Heart right ventricle (tissue), 16 donors: ENCODE results near the gene SLC5A5. TPM values are rescaled to one million over a fixed set of nuclear protein-coding genes. Genes with fewer than 3 reads are reported as not detected.

ENCODE experiments used
- ATAC-seq, 8 donors: fragments of 200-7000 bp; cut with Tn5 transposase; one replicate each; pipeline ENCODE4 v1.9.1; 2020; ENCODE audit warnings: mild to moderate bottlenecking in 8 of 8, moderate library complexity in 8 of 8, moderate number of reproducible peaks in 1 of 8
- DNase-seq, 2 donors: peaks; one replicate each; pipeline ENCODE4 v3.0.0-alpha.2; 2020
- H3K27ac ChIP-seq, 10 donors: fragments of 200-600 bp; sonication (generic) in 2 of 10; one replicate each; pipeline versions ENCODE4 v1.5.0 to v1.8.0; 2020 to 2022; ENCODE audit warnings: mild to moderate bottlenecking in 3 of 10
- H3K27me3 ChIP-seq, 7 donors: fragments of 200-600 bp; one replicate each; pipeline ENCODE4 v1.8.0; 2021 to 2022; ENCODE audit warnings: mild to moderate bottlenecking in 2 of 7
- H3K36me3 ChIP-seq, 9 donors: fragments of 200-600 bp; sonication (generic) in 1 of 9; one replicate each; pipeline versions ENCODE4 v1.5.0 to v1.8.0; 2020 to 2022; ENCODE audit warnings: mild to moderate bottlenecking in 2 of 9
- H3K4me1 ChIP-seq, 9 donors: fragments of 200-600 bp; sonication (generic) in 1 of 9; one replicate each; pipeline versions ENCODE4 v1.5.0 to v1.8.0; 2020 to 2022; ENCODE audit warnings: mild to moderate bottlenecking in 4 of 9
- H3K4me3 ChIP-seq, 10 donors: fragments of 200-600 bp; sonication (generic) in 2 of 10; one replicate each; pipeline versions ENCODE4 v1.5.0 to v1.8.0; 2020 to 2022; ENCODE audit warnings: mild to moderate bottlenecking in 7 of 10, moderate library complexity in 2 of 10
- H3K9me3 ChIP-seq, 11 donors: fragments of 200-600 bp in 10 of 11; sonication (generic) in 2 of 11; one replicate each; pipeline versions ENCODE4 v1.5.0 to v1.8.0; 2013 to 2022; ENCODE audit warnings: mild to moderate bottlenecking in 2 of 11, control low read depth in 1 of 11, moderate library complexity in 1 of 11
- WGBS, 2 donors: extraction: QIAGEN DNeasy Blood & Tissue Kit; methylation state at CpG; one replicate each; pipeline ENCODE4 v1.1.7; 2013; ENCODE audit warnings: inconsistent platforms in 1 of 2; 5-methylcytosine and 5-hydroxymethylcytosine counted together
- intact Hi-C, 10 donors: fragments of 100-400 bp; cut with DNase I; formaldehyde crosslinking; loops; one replicate each; pipeline versions ENCODE4 v1.11.1 to v1.14.2; 2022
- polyA plus RNA-seq, 2 donors: library from polyadenylated mRNA; stranded (reverse); fragments of 200-250 nt; gene quantifications; one replicate each; pipeline ENCODE4 v1.2.3, GENCODE V29; 2013
- total RNA-seq, 10 donors: library from RNA; stranded (reverse); fragmentation: NEBNext Ultra II Directional in 3 of 10; extraction: Animal tissue kit (Norgen Biotek cat#: 25700) in 3 of 10; gene quantifications; one replicate each; pipeline versions ENCODE4 v1.2.1 to v1.2.4, GENCODE V29; 2021 to 2023
- TF ChIP-seq, protein P1 (sequence below), 9 donors: fragments of 200-600 bp; sonication (generic) in 2 of 9; IDR thresholded peaks; one replicate each; pipeline versions ENCODE4 v1.5.0 to v1.8.0; 2021 to 2022; ENCODE audit warnings: antibody characterized with exemption in 9 of 9, mild to moderate bottlenecking in 5 of 9, moderate library complexity in 1 of 9
- donor health status: Arrhythmogenic right ventricular cardiomyopathy.
- donor health status: ischemic (EF 13 %, LVEDD 7.1; RV severe dilation, severe dysfunction).
- donor health status: healthy with polysubstance abuse.
- donor health status: DM: no; HTN: yes; CAD: no.
- donor health status: DM: no; HTN: no; CAD: no.
- donor health status: ischemic (EF 25% LVEDD 6.9; RV normal size, moderate dysfunction).
- donor health status: ischemic (EF 25% LVEDD 5.7; RV mildly dilated, moderate dysfunction).
- donor health status: healthy.
- donor health status: DM: yes; HTN: yes; CAD: no.
- donor health status: Ischemic cardiomyopathy.
- donor health status: ischemic (EF 35%, LVEDD 5.7; RV mildly dilated, moderate dysfunction).
- donor health status: nonischemic (EF 11% LVEDD 7.7; RV severe dilation, severe dysfunction).
- donor health status: DM: yes; HTN: yes; CAD: no.
- donor health status: PGD.
- donor health status: ischemic (EF 29% LVEDD 5.4; RV normal size, mild dysfunction).
- donor health status: nonischemic (EF 23%, LVEDD 6.1; RV moderate dilation, normal function).

SLC5A5 gene
- total and polyA plus RNA-seq, 12 donors: 0.16 TPM; not detected in 11

DNA sequence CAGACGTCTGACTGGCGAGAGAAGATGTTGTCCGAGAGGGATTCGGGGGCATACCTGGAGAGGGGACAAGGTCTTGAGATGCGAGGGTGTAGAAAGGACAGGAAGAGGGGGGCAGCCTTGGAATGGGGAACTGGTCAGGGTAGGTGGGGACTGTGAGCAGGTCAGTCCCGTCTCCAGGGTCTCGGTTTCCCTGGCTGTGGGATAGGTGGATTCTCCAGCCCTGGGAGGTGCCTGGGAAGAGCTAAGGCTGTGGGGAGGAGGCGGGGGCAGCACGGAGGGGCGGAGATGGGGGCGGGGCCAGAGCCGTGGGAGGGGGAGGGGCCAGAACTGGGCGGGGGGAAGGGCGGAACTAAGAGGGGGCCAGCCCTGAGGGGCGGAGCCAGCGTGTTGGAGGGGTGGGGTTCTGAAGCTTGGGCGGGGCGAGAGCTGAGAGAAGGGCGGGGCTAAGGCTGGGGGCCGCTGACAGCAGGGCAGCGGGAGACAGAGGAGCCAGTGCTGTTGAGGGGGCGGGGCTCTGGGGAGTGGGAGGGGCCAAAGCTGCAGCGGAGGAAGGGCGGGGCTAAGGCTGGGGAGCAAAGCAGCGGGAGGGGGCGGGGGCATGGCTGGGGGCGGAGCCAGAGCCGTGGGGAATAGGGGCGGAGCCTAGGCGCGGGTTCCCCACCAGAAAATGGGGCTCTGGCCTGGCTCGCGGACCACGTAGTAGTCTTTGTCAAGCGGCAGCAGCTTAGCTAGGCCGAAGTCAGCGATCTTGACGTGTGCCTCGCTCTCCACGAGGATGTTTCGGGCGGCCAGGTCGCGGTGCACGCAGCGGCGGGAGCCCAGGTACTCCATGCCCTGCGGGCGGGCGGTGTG is 41.0 kb upstream of the SLC5A5 start:
- TF ChIP-seq, protein P1, sequence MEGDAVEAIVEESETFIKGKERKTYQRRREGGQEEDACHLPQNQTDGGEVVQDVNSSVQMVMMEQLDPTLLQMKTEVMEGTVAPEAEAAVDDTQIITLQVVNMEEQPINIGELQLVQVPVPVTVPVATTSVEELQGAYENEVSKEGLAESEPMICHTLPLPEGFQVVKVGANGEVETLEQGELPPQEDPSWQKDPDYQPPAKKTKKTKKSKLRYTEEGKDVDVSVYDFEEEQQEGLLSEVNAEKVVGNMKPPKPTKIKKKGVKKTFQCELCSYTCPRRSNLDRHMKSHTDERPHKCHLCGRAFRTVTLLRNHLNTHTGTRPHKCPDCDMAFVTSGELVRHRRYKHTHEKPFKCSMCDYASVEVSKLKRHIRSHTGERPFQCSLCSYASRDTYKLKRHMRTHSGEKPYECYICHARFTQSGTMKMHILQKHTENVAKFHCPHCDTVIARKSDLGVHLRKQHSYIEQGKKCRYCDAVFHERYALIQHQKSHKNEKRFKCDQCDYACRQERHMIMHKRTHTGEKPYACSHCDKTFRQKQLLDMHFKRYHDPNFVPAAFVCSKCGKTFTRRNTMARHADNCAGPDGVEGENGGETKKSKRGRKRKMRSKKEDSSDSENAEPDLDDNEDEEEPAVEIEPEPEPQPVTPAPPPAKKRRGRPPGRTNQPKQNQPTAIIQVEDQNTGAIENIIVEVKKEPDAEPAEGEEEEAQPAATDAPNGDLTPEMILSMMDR (IDR thresholded peaks at IDR 0.05): no peak
- H3K27ac ChIP-seq: no peak overlapping the region
- 11 to 29% methylated on average over 49 to 50 of the region's 50 CpGs for WGBS, 2 donors
- DNase-seq (peak; percentile 39 to 57), ATAC-seq (peak; percentile 34 to 84 (median 70))
- H3K4me1 ChIP-seq: peaks cover 0 to 5% (median 0%) of the 10 kb centered on the region in 9 donors
- no peaks in the 10 kb centered on the region for H3K9me3 ChIP-seq
- H3K4me3 ChIP-seq: peak overlapping the region in 5 of 10 donors; percentile 5 to 18 (median 12)
- intact Hi-C loops: no loop called here
- peaks cover 0 to 43% (median 22%) of the 10 kb centered on the region in 7 donors for H3K27me3 ChIP-seq
- peaks cover 0 to 82% (median 0%) of the 10 kb centered on the region in 9 donors for H3K36me3 ChIP-seq

DNA sequence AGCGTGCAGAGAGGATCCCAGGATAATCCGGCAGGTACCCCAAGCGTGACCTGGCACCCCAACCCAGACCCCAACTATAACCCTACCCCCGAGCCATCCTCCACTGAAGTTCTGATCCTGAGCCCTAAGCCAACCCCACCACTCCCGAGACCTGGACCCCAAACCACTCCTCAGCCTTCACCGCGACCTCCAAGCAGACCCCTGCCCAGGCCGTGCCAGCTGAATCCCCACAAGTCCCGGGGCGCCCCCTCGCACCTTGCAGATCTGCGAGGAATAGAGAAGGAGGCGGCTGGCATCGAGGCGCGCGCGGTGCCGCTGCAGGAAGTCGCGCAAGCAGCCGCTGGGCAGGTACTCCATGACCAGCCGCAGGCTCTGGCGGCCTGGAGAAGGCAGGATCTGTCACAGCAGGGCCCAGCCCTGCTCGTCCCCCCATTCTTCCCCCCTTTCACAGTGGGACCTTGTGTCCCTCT is 40.3 kb upstream of the SLC5A5 start:
- ATAC-seq (no peak), DNase-seq (no peak)
- Histone ChIP-seq H3K27me3 (peaks cover 0 to 43% (median 22%) of the 10 kb centered on the region in 7 donors), H3K9me3 (no peaks in the 10 kb centered on the region), H3K4me1 (peaks cover 0 to 5% (median 0%) of the 10 kb centered on the region in 9 donors), H3K27ac (no peak overlapping the region), H3K36me3 (peaks cover 0 to 84% (median 0%) of the 10 kb centered on the region in 9 donors), H3K4me3 (peak overlapping the region in 1 of 10 donors; percentile 13)
- TF ChIP-seq, protein P1 (IDR thresholded peaks at IDR 0.05): no peak
- intact Hi-C loops: no loop called here
- 30 to 54% methylated on average over 25 of the region's 25 CpGs for WGBS, 2 donors

DNA sequence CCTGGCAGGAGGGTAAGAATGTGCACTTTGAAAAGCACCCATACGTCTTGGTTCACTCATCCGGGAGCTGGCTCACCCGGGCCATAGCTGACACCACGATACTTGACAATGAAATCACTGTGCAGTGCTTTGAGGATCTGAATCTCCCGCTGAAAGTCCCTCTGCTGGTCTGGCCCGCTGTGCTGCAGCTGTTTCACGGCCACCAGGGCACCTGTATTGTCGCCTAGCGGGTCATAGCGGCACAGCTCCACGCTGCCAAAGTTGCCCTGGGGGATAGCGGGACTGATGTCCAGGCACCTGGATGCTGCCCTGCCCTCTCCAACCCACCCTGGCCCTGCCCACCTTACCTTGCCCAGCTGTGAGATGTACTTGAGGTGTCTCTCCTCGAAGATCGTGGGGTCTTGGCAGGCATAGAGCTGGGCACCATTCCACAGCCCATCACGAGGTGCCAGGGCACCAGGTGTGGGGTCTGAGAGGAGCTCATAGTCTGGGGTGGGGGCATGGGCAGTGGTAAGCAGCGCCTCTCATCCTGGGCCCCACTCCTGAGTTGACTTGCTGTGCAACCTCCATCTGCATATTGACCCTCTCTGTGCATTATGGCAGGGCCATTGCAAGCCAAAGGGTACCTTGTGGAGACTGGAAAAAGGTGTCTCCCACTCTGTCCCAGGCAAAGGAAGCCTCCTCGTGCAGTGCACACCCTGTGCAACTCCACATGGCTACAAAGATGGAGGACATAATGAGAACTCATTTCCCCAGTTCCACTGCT is 39.1 kb upstream of the SLC5A5 start:
- DNase-seq (no peak), ATAC-seq (no peak)
- no peak overlapping the region for H3K4me3 ChIP-seq
- TF ChIP-seq, protein P1 (IDR thresholded peaks at IDR 0.05): no peak
- H3K4me1 ChIP-seq: peaks cover 0 to 5% (median 0%) of the 10 kb centered on the region in 9 donors
- H3K9me3 ChIP-seq: no peaks in the 10 kb centered on the region
- no peak overlapping the region for H3K27ac ChIP-seq
- intact Hi-C loops: no loop called here
- peaks cover 0 to 43% (median 22%) of the 10 kb centered on the region in 7 donors for H3K27me3 ChIP-seq
- WGBS, 2 donors: 85 to 88% methylated on average over 17 of the region's 17 CpGs
- peaks cover 0 to 90% (median 0%) of the 10 kb centered on the region in 9 donors for H3K36me3 ChIP-seq
